ENCODE results near the gene PIEZO2.

The PIEZO2 gene

GRCh38 chr18:11050966-11051365, 98.4 kb downstream of the PIEZO2 start (continued):
- TF ChIP-seq PRDM10 (tag by site-specific recombination; IDR thresholded peaks at IDR 0.05), result no peak
- TF ChIP-seq ZNF530 (tag by site-specific recombination; IDR thresholded peaks at IDR 0.05; ENCODE audit: low read depth), result no peak
- TF ChIP-seq ZSCAN18 (tag by site-specific recombination; IDR thresholded peaks at IDR 0.05), result no peak
- TF ChIP-seq ZNF610 (tag by site-specific recombination; IDR thresholded peaks at IDR 0.05; ENCODE audit: borderline replicate concordance), result no peak
- TF ChIP-seq ZNF639 (tag by site-specific recombination; IDR thresholded peaks at IDR 0.05), result no peak
- TF ChIP-seq KLF7 (tag by site-specific recombination; IDR thresholded peaks at IDR 0.05; ENCODE audit: borderline replicate concordance), result no peak
- TF ChIP-seq ZNF571 (tag by site-specific recombination; IDR thresholded peaks at IDR 0.05), result no peak
- TF ChIP-seq AEBP2 (tag by site-specific recombination; IDR thresholded peaks at IDR 0.05; ENCODE audit: borderline replicate concordance), result no peak

GRCh38 chr18:11047817-11048216, 101.6 kb downstream of the PIEZO2 start:
- TF ChIP-seq ZNF114 (tag by site-specific recombination; IDR thresholded peaks at IDR 0.05), result no peak
- no peak for TF ChIP-seq ZNF664 (tag by site-specific recombination; IDR thresholded peaks at IDR 0.05)
- TF ChIP-seq ZNF658 (tag by site-specific recombination; IDR thresholded peaks at IDR 0.05), result no peak
- TF ChIP-seq ZNF341 (tag by site-specific recombination; IDR thresholded peaks at IDR 0.05; ENCODE audit: low read depth), result no peak
- TF ChIP-seq ZNF2 (tag by site-specific recombination; IDR thresholded peaks at IDR 0.05), result no peak
- no peak for TF ChIP-seq ZNF521 (tag by site-specific recombination; IDR thresholded peaks at IDR 0.05)
- TF ChIP-seq ZNF221 (tag by site-specific recombination; IDR thresholded peaks at IDR 0.05; ENCODE audit: borderline replicate concordance), result no peak
- no peak for TF ChIP-seq ZNF792 (tag by site-specific recombination; IDR thresholded peaks at IDR 0.05)
- TF ChIP-seq ZBTB21 (tag by site-specific recombination; IDR thresholded peaks at IDR 0.05), result no peak
- no peak for TF ChIP-seq ZNF654 (tag by site-specific recombination; IDR thresholded peaks at IDR 0.05; ENCODE audit: low read depth)
- TF ChIP-seq IKZF3 (tag by site-specific recombination; IDR thresholded peaks at IDR 0.05), result no peak
- TF ChIP-seq ZNF292 (tag by site-specific recombination; IDR thresholded peaks at IDR 0.05; ENCODE audit: borderline replicate concordance, low read depth), result no peak
- no peak for TF ChIP-seq TRIM28 (IDR thresholded peaks at IDR 0.05; ENCODE audit: borderline replicate concordance, low read length)
- no peak for TF ChIP-seq ZNF169 (tag by site-specific recombination; IDR thresholded peaks at IDR 0.05)
- TF ChIP-seq OVOL3 (tag by site-specific recombination; IDR thresholded peaks at IDR 0.05), result no peak
- TF ChIP-seq SALL2 (tag by site-specific recombination; IDR thresholded peaks at IDR 0.05; ENCODE audit: borderline replicate concordance), result no peak
- no peak for TF ChIP-seq MZF1 (tag by site-specific recombination; IDR thresholded peaks at IDR 0.05; ENCODE audit: borderline replicate concordance)
- no peak for TF ChIP-seq ZNF677 (tag by site-specific recombination; IDR thresholded peaks at IDR 0.05)
- TF ChIP-seq ZNF692 (tag by site-specific recombination; IDR thresholded peaks at IDR 0.05), result no peak
- no peak for TF ChIP-seq MYNN (tag by site-specific recombination; IDR thresholded peaks at IDR 0.05; ENCODE audit: borderline replicate concordance)
- Histone ChIP-seq H3K27ac (ENCODE audit: extremely low read depth, low read depth, low read length) (no peak overlapping the region), H3K36me3 (ENCODE audit: control insufficient read depth in 2 of 2, insufficient read depth in 1 of 2, low read length in 2 of 2) (no peaks in the 10 kb centered on the region), H3K9me3 (ENCODE audit: control insufficient read depth, insufficient read depth, low read depth, low read length) (no peaks in the 10 kb centered on the region; the same call in 1 of the 2 replicates), H3K4me3 (ENCODE audit: low read depth, low read length) (no peak overlapping the region), H3K4me1 (ENCODE audit: control insufficient read depth, insufficient read depth, low read length) (no peaks in the 10 kb centered on the region; the same call in 1 of the 2 replicates)
- ChIA-PET CTCF (interaction anchor here (0.8 to 1.3 kb wide), 3 partner anchors 8 to 260 kb away, joined by 3 to 7 read pairs (median 3); no protein-coding TSS in a partner anchor), POLR2A (no interaction called here)
